H1 (cell line): ENCODE measurements around the gene VSX2. TPM values are rescaled to one million over a fixed set of nuclear protein-coding genes. Genes with fewer than 3 reads are reported as not detected.

Source experiments
- CTCF ChIA-PET: fragments of 300-600 bp; sonication (Branson Sonifier 250); formaldehyde crosslinking; loops from one replicate; lab custom pipeline; 2021; ENCODE audit not compliant: partially characterized antibody; lab: Charles Lee
- POLR2A ChIA-PET: fragments of 300-600 bp; sonication (Branson Sonifier 250); formaldehyde crosslinking; loops from one replicate; lab custom pipeline; 2021; ENCODE audit warnings: inconsistent platforms; ENCODE audit not compliant: partially characterized antibody; lab: Charles Lee
- DNase-seq, 2 experiments: peaks; one replicate each; pipeline versions ENCODE4 v3.0.0 to v3.0.0-alpha.2; 2010 to 2022; ENCODE audit warnings: low spot score in 2 of 2, low read depth in 1 of 2, mixed read lengths in 1 of 2
- FAIRE-seq: peaks from 2 replicates; lab custom pipeline; 2011; peaks lifted over from hg19 to GRCh38; lab: Jason Lieb, UNC
- H2AFZ ChIP-seq: 2 replicates; pipeline ENCODE4 v1.8.1; 2012; ENCODE audit warnings: low read length, inconsistent platforms
- H2AK5ac ChIP-seq: 2 replicates; pipeline ENCODE4 v1.6.1; 2013; ENCODE audit warnings: low read depth, low read length
- H2BK120ac ChIP-seq: replicated peaks from 2 replicates; pipeline ENCODE3; 2013; ENCODE audit warnings: low read depth, low read length, inconsistent platforms
- H2BK12ac ChIP-seq: 2 replicates; pipeline ENCODE4 v1.6.1; 2013; ENCODE audit warnings: low read depth, low read length
- H2BK15ac ChIP-seq: 2 replicates; pipeline ENCODE4 v1.6.1; 2013; ENCODE audit warnings: low read length
- H2BK20ac ChIP-seq: 2 replicates; pipeline ENCODE4 v1.6.1; 2013; ENCODE audit warnings: low read length
- H2BK5ac ChIP-seq: 2 replicates; pipeline ENCODE4 v1.6.1; 2013; ENCODE audit warnings: low read depth, low read length
- H3K14ac ChIP-seq: 2 replicates; pipeline ENCODE4 v1.6.1; 2013; ENCODE audit warnings: inconsistent platforms; ENCODE audit not compliant: insufficient read length
- H3K18ac ChIP-seq: 2 replicates; pipeline ENCODE4 v1.6.1; 2013; ENCODE audit warnings: low read length; ENCODE audit errors: extremely low read depth
- H3K23ac ChIP-seq: 2 replicates; pipeline ENCODE4 v1.6.1; 2013; ENCODE audit warnings: inconsistent platforms; ENCODE audit not compliant: insufficient read length
- H3K23me2 ChIP-seq: 2 replicates; pipeline ENCODE4 v1.6.1; 2013; ENCODE audit warnings: low read depth, low read length
- H3K27ac ChIP-seq: 2 replicates; pipeline ENCODE4 v1.6.1; 2011; ENCODE audit warnings: low read depth, low read length, inconsistent platforms
- H3K27me3 ChIP-seq, 4 experiments: replicated peaks in 1 of 4; 1 replicate in 1 of 4; 2 replicates in 3 of 4; pipeline versions ENCODE4 v1.6.1 to v1.8.1; 2011 to 2013; ENCODE audit warnings: low read length in 3 of 4, mild to moderate bottlenecking in 3 of 4, inconsistent platforms in 2 of 4, mixed read lengths in 2 of 4, moderate library complexity in 1 of 4; ENCODE audit not compliant: control insufficient read depth in 3 of 4, insufficient read depth in 3 of 4; ENCODE audit errors: extremely low read depth in 1 of 4
- H3K36me3 ChIP-seq, 4 experiments: 2 replicates each; pipeline versions ENCODE4 v1.6.1 to v1.8.1; 2011 to 2013; ENCODE audit warnings: mild to moderate bottlenecking in 4 of 4, low read length in 3 of 4, moderate library complexity in 2 of 4, control low read depth in 1 of 4, inconsistent platforms in 1 of 4; ENCODE audit not compliant: insufficient read depth in 4 of 4, control insufficient read depth in 2 of 4
- H3K4ac ChIP-seq: replicated peaks from 2 replicates; pipeline ENCODE3; 2013; ENCODE audit warnings: low read length, low read depth, mixed read lengths, inconsistent platforms; ENCODE audit not compliant: insufficient read length
- H3K4me1 ChIP-seq, 4 experiments: replicated peaks in 1 of 4; 1 replicate in 1 of 4; 2 replicates in 3 of 4; pipeline versions ENCODE4 v1.6.1 to v1.8.1; 2011 to 2013; ENCODE audit warnings: low read length in 3 of 4, inconsistent platforms in 2 of 4, mixed read lengths in 1 of 4; ENCODE audit not compliant: insufficient read depth in 4 of 4, control insufficient read depth in 3 of 4
- H3K4me2 ChIP-seq, 2 experiments: 2 replicates each; pipeline versions ENCODE4 v1.6.1 to v1.8.1; 2011 to 2013; ENCODE audit warnings: low read depth in 2 of 2, low read length in 2 of 2, control low read depth in 1 of 2, inconsistent platforms in 1 of 2, mild to moderate bottlenecking in 1 of 2; ENCODE audit not compliant: insufficient read depth in 1 of 2
- H3K4me3 ChIP-seq, 4 experiments: fragments of 200-600, 300-600 bp in 1 of 4; sonication (generic), shearing (Covaris generic), sonication (Bioruptor Twin) in 1 of 4; 2 replicates each; pipeline versions ENCODE4 v1.5.1 to v1.8.1; 2011 to 2016; ENCODE audit warnings: low read length in 4 of 4, low read depth in 3 of 4, control low read depth in 2 of 4, inconsistent platforms in 2 of 4, mild to moderate bottlenecking in 2 of 4, mixed read lengths in 1 of 4, moderate library complexity in 1 of 4; ENCODE audit not compliant: insufficient read depth in 2 of 4; ENCODE audit errors: extremely low read depth in 1 of 4
- H3K56ac ChIP-seq: replicated peaks from 2 replicates; pipeline ENCODE3; 2013; ENCODE audit warnings: low read depth, mild to moderate bottlenecking, mixed read lengths, low read length, inconsistent platforms; ENCODE audit not compliant: insufficient read length
- H3K79me1 ChIP-seq: 2 replicates; pipeline ENCODE4 v1.6.1; 2013; ENCODE audit warnings: low read depth, low read length, control low read depth
- H3K79me2 ChIP-seq, 2 experiments: 2 replicates each; pipeline versions ENCODE4 v1.6.1 to v1.8.1; 2012 to 2013; ENCODE audit warnings: low read length in 2 of 2, mild to moderate bottlenecking in 2 of 2, inconsistent platforms in 1 of 2; ENCODE audit not compliant: insufficient read depth in 2 of 2, control insufficient read depth in 1 of 2
- H3K9ac ChIP-seq, 4 experiments: replicated peaks in 1 of 4; 1 replicate in 1 of 4; 2 replicates in 3 of 4; pipeline versions ENCODE4 v1.6.1 to v1.8.1; 2011 to 2013; ENCODE audit warnings: low read depth in 3 of 4, low read length in 3 of 4, control low read depth in 2 of 4, mild to moderate bottlenecking in 2 of 4, moderate library complexity in 2 of 4, inconsistent platforms in 1 of 4; ENCODE audit errors: extremely low read depth in 1 of 4
- H3K9me3 ChIP-seq, 2 experiments: 2 replicates each; pipeline versions ENCODE4 v1.6.1 to v1.8.1; 2012 to 2013; ENCODE audit warnings: mild to moderate bottlenecking in 2 of 2, moderate library complexity in 2 of 2, control low read depth in 1 of 2, inconsistent platforms in 1 of 2, low read depth in 1 of 2, low read length in 1 of 2, mixed read lengths in 1 of 2; ENCODE audit not compliant: insufficient read depth in 2 of 2
- H4K20me1 ChIP-seq, 2 experiments: replicated peaks in 1 of 2; 2 replicates each; pipeline versions ENCODE3 to v1.8.1; 2011 to 2013; ENCODE audit warnings: inconsistent platforms in 2 of 2, low read length in 2 of 2, mild to moderate bottlenecking in 1 of 2; ENCODE audit not compliant: insufficient read depth in 2 of 2, control insufficient read depth in 1 of 2
- H4K5ac ChIP-seq: 2 replicates; pipeline ENCODE4 v1.6.1; 2013; ENCODE audit warnings: low read length, low read depth, mixed read lengths, inconsistent platforms; ENCODE audit not compliant: insufficient read length
- H4K8ac ChIP-seq: 2 replicates; pipeline ENCODE4 v1.8.0; 2013; ENCODE audit warnings: mild to moderate bottlenecking, moderate library complexity, low read length, inconsistent platforms; ENCODE audit not compliant: insufficient read depth; ENCODE audit errors: extremely low read depth
- H4K91ac ChIP-seq: replicated peaks from 2 replicates; pipeline ENCODE3; 2013; ENCODE audit warnings: low read length, mixed read lengths, inconsistent platforms; ENCODE audit not compliant: insufficient read length
- ASH2L ChIP-seq: fragments of 200-600, 300-600 bp; sonication (generic); IDR thresholded peaks from one replicate; pipeline ENCODE4 v1.7.1; 2017; ENCODE audit warnings: low read length
- GTF2F1 ChIP-seq: IDR thresholded peaks from 2 replicates; pipeline ENCODE4 v1.6.1; 2012; ENCODE audit warnings: low read depth, low read length, improper control_type of control experiment, borderline replicate concordance
- HDAC6 ChIP-seq: IDR thresholded peaks from one replicate; pipeline ENCODE4 v1.7.1; 2012; ENCODE audit warnings: low read depth, mild to moderate bottlenecking, inconsistent platforms, low read length, moderate library complexity
- POLR2A ChIP-seq, 2 experiments: IDR thresholded peaks; 1 replicate in 1 of 2; 2 replicates in 1 of 2; pipeline ENCODE4 v1.6.1; 2011; ENCODE audit warnings: low read depth in 2 of 2, low read length in 2 of 2, mild to moderate bottlenecking in 2 of 2; ENCODE audit errors: control extremely low read depth in 1 of 2
- POLR2AphosphoS5 ChIP-seq: IDR thresholded peaks from 2 replicates; pipeline ENCODE4 v1.6.1; 2011; ENCODE audit warnings: low read depth, low read length
- RBBP5 ChIP-seq: IDR thresholded peaks from 2 replicates; pipeline ENCODE4 v1.7.1; 2012; ENCODE audit warnings: low read depth, mild to moderate bottlenecking, inconsistent platforms, low read length, moderate library complexity, borderline replicate concordance
- RFX5 ChIP-seq: IDR thresholded peaks from 2 replicates; pipeline ENCODE4 v1.6.1; 2011; ENCODE audit warnings: low read depth, low read length, improper control_type of control experiment, borderline replicate concordance
- SAP30 ChIP-seq: fragments of 300-600 bp; sonication (generic); IDR thresholded peaks from 2 replicates; pipeline ENCODE4 v1.7.1; 2012; ENCODE audit warnings: low read length, moderate library complexity, mild to moderate bottlenecking, inconsistent platforms; ENCODE audit not compliant: insufficient read depth, insufficient replicate concordance
- TAF1 ChIP-seq: IDR thresholded peaks from 2 replicates; pipeline ENCODE4 v1.6.1; 2011; ENCODE audit warnings: mild to moderate bottlenecking, low read depth, low read length
- WGBS, 2 experiments: shearing (Covaris generic) in 1 of 2; methylation state at CpG; one replicate each; pipeline versions ENCODE4 v1.1.6 to v1.1.7; 2013 to 2015; ENCODE audit warnings: low lambda C conversion rate in 2 of 2, mixed read lengths in 2 of 2, inconsistent platforms in 1 of 2, low coverage in 1 of 2, missing lambda C conversion rate in 1 of 2; ENCODE audit not compliant: insufficient replicate concordance in 2 of 2, insufficient coverage in 1 of 2, insufficient read length in 1 of 2; ENCODE audit errors: extremely low coverage in 1 of 2, missing lambda C conversion rate in 1 of 2; 5-methylcytosine and 5-hydroxymethylcytosine counted together
- polyA plus RNA-seq, 7 experiments: library from polyadenylated mRNA; depleted of rRNA in 3 of 7; stranded (reverse) in 5 of 7; unstranded in 2 of 7; fragments of >200 nt in 5 of 7; fragments of 200-250 nt in 2 of 7; gene quantifications; 1 replicate in 5 of 7; 2 replicates in 1 of 7; 4 replicates in 1 of 7; pipeline versions ENCODE4 v1.2.1 to v1.2.3, GENCODE V29; 2011 to 2013; ENCODE audit warnings: missing spikeins in 2 of 7, mixed read lengths in 2 of 7
- total RNA-seq: library from RNA; stranded (reverse); fragmentation: NEBNext Ultra II Directional; extraction: Animal tissue kit (Norgen Biotek cat#: 25700); gene quantifications from 2 replicates; pipeline ENCODE4 v1.2.1, GENCODE V29; 2021
- TF ChIP-seq, protein P1 (sequence below): IDR thresholded peaks from 2 replicates; pipeline ENCODE4 v1.6.1; 2012; ENCODE audit warnings: inconsistent platforms
- TF ChIP-seq, protein P2 (sequence below): IDR thresholded peaks from 2 replicates; pipeline ENCODE4 v1.6.1; 2011; ENCODE audit warnings: low read depth, mild to moderate bottlenecking, low read length; ENCODE audit not compliant: insufficient read depth

Gene VSX2
- total and polyA plus RNA-seq, 2 of the 8 experiments (the other 6 are each of a cell fraction or from before 2014, with no cell fraction given), result 0.08 to 0.22 TPM

DNA sequence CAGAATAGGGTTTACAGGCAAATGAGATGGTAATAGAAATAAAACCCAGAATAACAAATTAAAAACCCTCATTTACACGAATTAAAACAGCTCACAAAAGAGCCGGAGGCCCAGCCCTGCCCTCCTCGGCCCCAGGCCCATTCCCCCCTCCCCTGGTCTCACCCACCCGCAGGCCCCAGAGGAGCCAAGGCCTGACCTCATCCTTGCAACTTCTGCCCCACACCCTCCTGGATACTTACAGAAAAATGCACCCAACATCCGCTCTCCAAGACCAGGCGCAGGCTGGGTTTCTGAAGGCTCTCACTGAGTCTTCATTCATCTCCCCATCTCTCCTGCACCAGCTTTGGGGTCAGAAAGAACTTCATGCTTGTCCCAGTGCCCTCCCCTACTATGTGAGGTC, 16.2 kb upstream of the VSX2 start:
- Histone ChIP-seq H3K23ac (no peak overlapping the region), H3K27me3 (peaks cover 0 to 7% (median 6%) of the 10 kb centered on the region in 4 experiments; a peak in 5 of 7 replicates), H3K18ac (no peak overlapping the region), H2BK120ac (no peak overlapping the region), H4K20me1 (peaks cover 0 to 2% of the 10 kb centered on the region in 2 experiments), H4K5ac (no peak overlapping the region), H3K79me2 (no peaks in the 10 kb centered on the region), H3K23me2 (no peaks in the 10 kb centered on the region), H4K91ac (no peak overlapping the region), H2BK5ac (no peak overlapping the region), H3K9me3 (no peaks in the 10 kb centered on the region), H2AK5ac (no peak overlapping the region), H2BK15ac (no peak overlapping the region), H3K36me3 (no peaks in the 10 kb centered on the region), H3K4me1 (no peaks in the 10 kb centered on the region), H2BK12ac (no peak overlapping the region), H3K4ac (no peak overlapping the region), H3K27ac (no peak overlapping the region), H2BK20ac (no peak overlapping the region), H3K9ac (no peak overlapping the region), H3K56ac (no peak overlapping the region), H3K4me3 (no peak overlapping the region), H3K79me1 (no peaks in the 10 kb centered on the region), H3K14ac (no peak overlapping the region), H4K8ac (no peak overlapping the region), H3K4me2 (no peak overlapping the region), H2AFZ (no peak overlapping the region)
- 85% methylated on average over 4 of the region's 6 CpGs; no CpG with 5 or more reads in 1 of the 2 experiments for WGBS, 2 experiments
- CTCF ChIA-PET, result interaction anchor here (0.6 to 6.5 kb wide), 8 partner anchors 12 to 112 kb away, joined by 3 to 127 read pairs (median 12); partner anchors contain the start of gene VSX2
- TF ChIP-seq, protein P1, sequence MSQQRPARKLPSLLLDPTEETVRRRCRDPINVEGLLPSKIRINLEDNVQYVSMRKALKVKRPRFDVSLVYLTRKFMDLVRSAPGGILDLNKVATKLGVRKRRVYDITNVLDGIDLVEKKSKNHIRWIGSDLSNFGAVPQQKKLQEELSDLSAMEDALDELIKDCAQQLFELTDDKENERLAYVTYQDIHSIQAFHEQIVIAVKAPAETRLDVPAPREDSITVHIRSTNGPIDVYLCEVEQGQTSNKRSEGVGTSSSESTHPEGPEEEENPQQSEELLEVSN, result no peak
- TF ChIP-seq RFX5 (no peak), SAP30 (no peak), HDAC6 (no peak), GTF2F1 (no peak), POLR2AphosphoS5 (no peak), POLR2A (IDR thresholded peaks at IDR 0.05; ENCODE audit: control extremely low read depth in 1 of 2, low read depth in 2 of 2, low read length in 2 of 2) (no peak), ASH2L (no peak), TAF1 (no peak), RBBP5 (no peak)
- TF ChIP-seq, protein P2, sequence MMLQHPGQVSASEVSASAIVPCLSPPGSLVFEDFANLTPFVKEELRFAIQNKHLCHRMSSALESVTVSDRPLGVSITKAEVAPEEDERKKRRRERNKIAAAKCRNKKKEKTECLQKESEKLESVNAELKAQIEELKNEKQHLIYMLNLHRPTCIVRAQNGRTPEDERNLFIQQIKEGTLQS, result no peak
- FAIRE-seq, result no peak
- no peak for DNase-seq
- POLR2A ChIA-PET, result no interaction called here
